Kidney glomerular epithelial cell (primary cell): ENCODE data around the gene TICAM1.
A peak's percentile ranks its signal among the peaks of the same experiment; 100 is the strongest.

Experiments used
- DNase-seq: peaks from one replicate; lab custom pipeline; 2025; lab: John Stamatoyannopoulos, UW

Gene TICAM1

DNA sequence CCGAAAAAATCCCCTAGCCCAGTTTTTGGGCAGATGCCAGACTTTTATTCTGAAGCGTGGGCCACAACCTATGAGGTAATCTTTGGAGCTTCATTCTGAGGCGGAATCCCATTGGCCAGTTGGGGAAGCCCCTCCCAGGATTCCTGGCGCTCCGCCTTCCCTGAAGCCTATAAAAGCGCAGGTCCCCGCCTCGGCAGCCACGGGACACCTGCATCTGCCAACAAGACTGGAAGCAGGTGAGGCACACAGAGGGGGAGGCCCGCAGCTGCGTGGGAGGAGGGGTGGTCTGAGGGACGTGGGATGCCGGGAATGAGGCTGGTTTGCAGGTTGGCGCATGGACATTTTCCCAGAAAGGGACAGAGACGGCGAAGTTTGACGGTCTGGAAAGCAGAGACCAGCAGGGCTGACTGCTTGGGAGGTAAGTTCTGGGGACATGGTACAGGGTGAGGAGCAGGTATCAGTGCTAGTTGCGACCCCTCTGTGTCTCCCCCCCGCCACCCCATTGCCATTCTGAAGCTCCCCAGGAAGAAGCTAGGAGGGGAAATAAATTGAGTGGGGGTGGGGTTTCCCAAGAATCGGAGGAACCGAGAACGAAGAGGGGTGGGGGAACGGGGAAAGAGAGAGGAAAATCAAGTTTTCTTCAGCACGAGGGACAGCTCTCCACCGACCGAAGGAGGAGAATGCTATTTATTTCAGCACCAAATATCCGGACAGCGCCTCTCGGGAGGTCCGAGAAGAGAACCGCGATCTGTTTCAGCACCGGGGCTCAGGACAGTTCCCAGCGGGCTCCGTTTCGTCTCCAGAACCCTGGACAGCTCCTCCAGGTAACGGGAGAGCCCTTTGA lies 62.4 kb downstream of the TICAM1 start:
- DNase-seq: peak; percentile 86
